ENCODE data around the gene HARBI1. TPM values are rescaled to one million over a fixed set of nuclear protein-coding genes. Genes with fewer than 3 reads are reported as not detected.

The HARBI1 gene
- total RNA-seq, 2 donors from 2014 or later: 17.2 to 17.4 TPM

Other genes with a start within 250 kb of the HARBI1 start
- 1 to 10 TPM; 2.6 to 3.7 TPM for gene MDK, start 235.6 kb downstream of the HARBI1 start, total RNA-seq
- 1 to 10 TPM; 4.3 to 4.8 TPM for gene CHRM4, start 225.5 kb downstream of the HARBI1 start, total RNA-seq
- gene AMBRA1, start 23.2 kb downstream of the HARBI1 start, total RNA-seq: 10 to 100 TPM; 47.3 to 52.2 TPM
- gene ATG13, start 326 bp upstream of the HARBI1 start, total RNA-seq: 100 to 1,000 TPM; 110 to 129 TPM
- gene ARHGAP1, start 83.4 kb upstream of the HARBI1 start, total RNA-seq: 10 to 100 TPM; 58.0 to 65.9 TPM
- gene ZNF408, start 83.8 kb upstream of the HARBI1 start, total RNA-seq: 10 to 100 TPM; 11.0 to 14.7 TPM
- not detected for gene F2, start 102.0 kb upstream of the HARBI1 start, total RNA-seq
- gene CKAP5, start 229.1 kb upstream of the HARBI1 start, total RNA-seq: 10 to 100 TPM; 33.7 to 39.8 TPM

Data from T-helper 17 cell (primary cell).